Activated B cell treated with CpG ODN at 0.5 μM for 24 hours (primary cell): Measurements from ENCODE around the gene CD81. TPM values are rescaled to one million over a fixed set of nuclear protein-coding genes. Genes with fewer than 3 reads are reported as not detected.

Source experiments
- ATAC-seq: fragments of 200-7000 bp; cut with Tn5 transposase; one replicate; pipeline ENCODE4 v1.10.0; 2021; ENCODE audit warnings: low read depth, mild to moderate bottlenecking, moderate library complexity
- CTCF ChIA-PET: fragments of 350-600 bp; sonication (Branson Sonifier 250); formaldehyde crosslinking; loops from one replicate; lab custom pipeline; 2021; ENCODE audit warnings: antibody characterized with exemption; lab: Charles Lee
- POLR2A ChIA-PET: fragments of 350-600 bp; sonication (Branson Sonifier 250); formaldehyde crosslinking; loops from one replicate; lab custom pipeline; 2021; ENCODE audit warnings: antibody characterized with exemption; lab: Charles Lee
- DNase-seq: peaks from one replicate; pipeline ENCODE4 v3.0.0; 2022
- H3K27ac Mint-ChIP-seq: one replicate; pipeline ENCODE4 v1.8.0; 2020; ENCODE audit warnings: mixed read lengths
- H3K27me3 Mint-ChIP-seq: one replicate; pipeline ENCODE4 v1.8.0; 2021; ENCODE audit warnings: mixed read lengths
- H3K36me3 Mint-ChIP-seq: one replicate; pipeline ENCODE4 v1.8.0; 2021; ENCODE audit warnings: low read depth, mixed read lengths
- H3K4me1 Mint-ChIP-seq: one replicate; pipeline ENCODE4 v1.8.0; 2021; ENCODE audit warnings: mixed read lengths
- H3K4me3 Mint-ChIP-seq: one replicate; pipeline ENCODE4 v1.8.0; 2020; ENCODE audit warnings: mild to moderate bottlenecking, mixed read lengths
- H3K9me3 Mint-ChIP-seq: one replicate; pipeline ENCODE4 v1.8.0; 2020; ENCODE audit warnings: mixed read lengths
- intact Hi-C: fragments of 100-400 bp; cut with micrococcal nuclease; formaldehyde crosslinking; loops from one replicate; pipeline ENCODE4 v1.15.1; 2024
- total RNA-seq: library from RNA; stranded (reverse); gene quantifications from 2 replicates; pipeline ENCODE4 v1.2.3, GENCODE V29; 2022
- TF ChIP-seq, protein P1 (sequence below): fragments of 200-600 bp; IDR thresholded peaks from one replicate; pipeline ENCODE4 v1.8.0; 2022; ENCODE audit warnings: antibody characterized with exemption, mild to moderate bottlenecking

Gene CD81
- total RNA-seq, 1 donor from 2014 or later, result 132 TPM

DNA sequence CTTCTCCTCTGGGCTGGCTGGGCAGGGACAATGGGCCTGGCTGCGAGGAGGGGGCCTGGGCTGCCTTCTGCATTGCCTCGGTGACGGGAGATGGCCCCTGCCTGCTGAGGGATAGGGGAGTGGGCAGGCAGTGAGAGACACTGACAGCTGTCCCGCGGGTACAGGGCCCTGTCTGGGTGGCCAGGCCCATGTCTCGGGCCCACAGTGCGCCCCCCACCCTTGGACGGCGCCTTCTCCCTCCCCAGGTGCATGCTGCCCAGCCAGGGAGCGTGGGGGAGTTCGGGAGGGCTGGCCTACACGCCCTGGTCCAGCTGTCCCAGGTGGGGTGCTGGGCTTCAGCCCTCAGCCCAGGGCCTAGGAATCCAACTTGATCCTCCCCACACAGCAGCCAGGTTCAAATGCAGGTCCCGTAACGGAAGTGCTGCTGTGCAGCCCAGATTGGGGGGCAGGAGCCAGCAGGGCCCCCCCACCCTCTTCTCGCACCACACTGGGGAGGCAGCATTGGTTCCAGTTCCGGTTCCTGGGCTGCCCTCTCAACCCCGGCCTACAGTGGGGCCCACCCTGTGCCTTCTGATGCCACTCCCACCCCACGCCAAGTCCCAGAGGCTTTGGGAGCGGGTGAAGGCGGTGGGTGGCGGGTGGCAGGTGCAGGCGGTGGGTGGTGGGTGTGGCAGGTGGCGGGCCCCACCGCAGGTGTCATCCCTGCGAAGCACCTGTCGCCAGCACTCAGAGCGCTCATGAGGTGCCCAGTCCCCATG, 16.2 kb downstream of the CD81 start:
- H3K4me3 Mint-ChIP-seq, result no peak overlapping the region
- intact Hi-C loops, result loop anchor here (5.0 kb wide), 1 partner anchor 251 kb away; no protein-coding TSS in a partner anchor
- CTCF ChIA-PET, result no interaction called here

DNA sequence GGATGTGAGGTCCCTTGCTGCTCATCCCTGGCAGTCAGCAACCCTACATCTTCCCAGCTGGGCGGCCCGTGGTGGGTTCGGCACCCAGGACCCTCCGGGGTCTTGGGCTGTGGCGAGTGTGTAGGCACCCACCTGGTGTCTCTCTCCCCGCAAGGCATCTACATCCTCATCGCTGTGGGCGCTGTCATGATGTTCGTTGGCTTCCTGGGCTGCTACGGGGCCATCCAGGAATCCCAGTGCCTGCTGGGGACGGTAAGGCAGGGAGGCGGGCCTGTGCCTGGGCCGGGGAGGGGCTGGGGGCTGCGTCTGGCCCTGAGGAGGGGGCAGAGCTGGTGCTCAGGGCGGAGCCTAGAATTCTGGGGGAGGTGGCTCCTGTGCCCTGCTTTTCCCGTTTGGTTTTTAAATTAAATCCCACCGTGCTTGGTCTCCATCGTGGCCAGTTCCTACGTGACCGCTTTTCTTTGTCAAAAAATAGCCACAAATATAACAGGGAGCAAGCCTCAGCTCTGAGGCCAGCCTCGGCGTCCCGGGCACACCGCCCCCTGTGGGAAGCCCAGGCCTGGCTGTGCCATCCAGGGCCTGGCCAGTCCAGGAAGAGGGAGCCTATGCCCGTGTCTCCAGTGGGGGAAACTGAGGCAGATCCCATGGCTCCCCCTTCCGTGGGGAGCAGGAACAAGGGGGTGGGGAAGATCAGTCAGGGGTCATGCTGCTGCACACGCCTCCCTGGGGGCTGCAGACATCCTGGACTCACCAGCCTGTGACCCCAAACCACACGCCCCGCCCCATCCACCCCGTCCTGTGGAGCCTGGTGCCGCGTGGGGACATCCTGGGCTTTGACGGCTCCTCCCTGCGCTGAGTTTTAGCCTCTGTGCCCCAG, 17.1 kb downstream of the CD81 start:
- H3K36me3 Mint-ChIP-seq, result peaks cover 32% of the 10 kb centered on the region
- peaks cover 63% of the 10 kb centered on the region for H3K4me1 Mint-ChIP-seq
- peak overlapping the region; percentile 50 for H3K27ac Mint-ChIP-seq
- POLR2A ChIA-PET, result interaction anchor here (0.9 to 2.0 kb wide), 4 partner anchors 9 to 90 kb away, joined by 3 to 7 read pairs (median 5); no protein-coding TSS in a partner anchor
- intact Hi-C loops, result loop anchor here (1.0 to 5.0 kb wide), 2 partner anchors 9 to 252 kb away; no protein-coding TSS in a partner anchor
- TF ChIP-seq, protein P1, sequence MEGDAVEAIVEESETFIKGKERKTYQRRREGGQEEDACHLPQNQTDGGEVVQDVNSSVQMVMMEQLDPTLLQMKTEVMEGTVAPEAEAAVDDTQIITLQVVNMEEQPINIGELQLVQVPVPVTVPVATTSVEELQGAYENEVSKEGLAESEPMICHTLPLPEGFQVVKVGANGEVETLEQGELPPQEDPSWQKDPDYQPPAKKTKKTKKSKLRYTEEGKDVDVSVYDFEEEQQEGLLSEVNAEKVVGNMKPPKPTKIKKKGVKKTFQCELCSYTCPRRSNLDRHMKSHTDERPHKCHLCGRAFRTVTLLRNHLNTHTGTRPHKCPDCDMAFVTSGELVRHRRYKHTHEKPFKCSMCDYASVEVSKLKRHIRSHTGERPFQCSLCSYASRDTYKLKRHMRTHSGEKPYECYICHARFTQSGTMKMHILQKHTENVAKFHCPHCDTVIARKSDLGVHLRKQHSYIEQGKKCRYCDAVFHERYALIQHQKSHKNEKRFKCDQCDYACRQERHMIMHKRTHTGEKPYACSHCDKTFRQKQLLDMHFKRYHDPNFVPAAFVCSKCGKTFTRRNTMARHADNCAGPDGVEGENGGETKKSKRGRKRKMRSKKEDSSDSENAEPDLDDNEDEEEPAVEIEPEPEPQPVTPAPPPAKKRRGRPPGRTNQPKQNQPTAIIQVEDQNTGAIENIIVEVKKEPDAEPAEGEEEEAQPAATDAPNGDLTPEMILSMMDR, result no peak
- CTCF ChIA-PET, result interaction anchor here (0.8 kb wide), 1 partner anchor 89 kb away, joined by 3 read pairs; no protein-coding TSS in a partner anchor
- DNase-seq (peak; percentile 67), ATAC-seq (peak; percentile 88)
- no peaks in the 10 kb centered on the region for H3K27me3 Mint-ChIP-seq
- no peaks in the 10 kb centered on the region for H3K9me3 Mint-ChIP-seq
- H3K4me3 Mint-ChIP-seq, result peak overlapping the region; percentile 41

More for the DNA sequence above, 16.2 kb downstream of the CD81 start:
- DNase-seq (no peak), ATAC-seq (peak; percentile 47)
- TF ChIP-seq, protein P1, result no peak
- peaks cover 30% of the 10 kb centered on the region for H3K36me3 Mint-ChIP-seq
- H3K9me3 Mint-ChIP-seq, result no peaks in the 10 kb centered on the region
- H3K27ac Mint-ChIP-seq, result peak overlapping the region; percentile 50
- POLR2A ChIA-PET, result interaction anchor here (0.7 kb wide), 1 partner anchor 15 kb away, joined by 3 read pairs; no protein-coding TSS in a partner anchor
- peaks cover 70% of the 10 kb centered on the region for H3K4me1 Mint-ChIP-seq
- no peaks in the 10 kb centered on the region for H3K27me3 Mint-ChIP-seq

DNA sequence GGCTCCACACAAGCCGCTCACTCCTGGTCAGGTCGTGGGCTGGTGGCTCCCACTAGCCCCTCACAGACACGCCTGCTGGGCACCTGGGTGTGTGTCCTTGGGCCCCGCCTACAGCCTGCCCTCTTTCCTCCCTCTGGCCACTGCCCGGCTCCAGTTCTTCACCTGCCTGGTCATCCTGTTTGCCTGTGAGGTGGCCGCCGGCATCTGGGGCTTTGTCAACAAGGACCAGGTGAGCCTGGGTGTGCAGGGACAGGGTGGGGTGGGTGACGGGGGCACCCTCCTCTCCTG, 17.7 kb downstream of the CD81 start:
- no peaks in the 10 kb centered on the region for H3K27me3 Mint-ChIP-seq
- H3K27ac Mint-ChIP-seq, result peak overlapping the region; percentile 41
- ChIA-PET CTCF (no interaction called here), POLR2A (interaction anchor here (0.9 to 2.0 kb wide), 4 partner anchors 10 to 91 kb away, joined by 3 to 7 read pairs (median 5); no protein-coding TSS in a partner anchor)
- H3K4me3 Mint-ChIP-seq, result peak overlapping the region; percentile 41
- TF ChIP-seq, protein P1, result no peak
- peaks cover 58% of the 10 kb centered on the region for H3K4me1 Mint-ChIP-seq
- H3K9me3 Mint-ChIP-seq, result no peaks in the 10 kb centered on the region
- DNase-seq, result no peak
- no peak for ATAC-seq
- peaks cover 28% of the 10 kb centered on the region for H3K36me3 Mint-ChIP-seq
- intact Hi-C loops, result loop anchor here (1.0 to 5.0 kb wide), 2 partner anchors 9 to 252 kb away; no protein-coding TSS in a partner anchor

DNA sequence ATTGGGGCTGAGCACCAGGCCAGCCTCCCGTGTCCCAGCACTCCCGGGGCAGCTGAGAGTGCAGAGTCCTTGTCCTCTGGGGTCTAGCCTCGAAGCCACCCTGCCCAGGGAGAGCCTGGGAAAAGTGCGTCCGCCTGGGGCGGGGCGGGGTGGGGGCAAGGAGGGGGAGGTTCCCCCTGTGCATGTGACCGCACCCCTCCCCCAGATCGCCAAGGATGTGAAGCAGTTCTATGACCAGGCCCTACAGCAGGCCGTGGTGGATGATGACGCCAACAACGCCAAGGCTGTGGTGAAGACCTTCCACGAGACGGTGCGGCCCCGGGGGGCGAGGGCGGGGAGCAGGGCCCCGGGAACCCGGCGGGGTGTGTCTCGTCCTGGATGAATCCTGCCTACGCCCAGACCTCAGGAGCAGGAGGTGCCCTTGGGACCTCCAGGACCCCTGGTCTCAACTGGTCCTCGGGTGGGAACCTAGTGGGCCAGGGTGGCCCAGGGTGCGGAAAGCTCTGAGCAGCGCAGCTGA, 18.2 kb downstream of the CD81 start:
- H3K27ac Mint-ChIP-seq, result no peak overlapping the region
- CTCF ChIA-PET, result no interaction called here
- H3K9me3 Mint-ChIP-seq, result no peaks in the 10 kb centered on the region
- POLR2A ChIA-PET, result interaction anchor here (0.9 to 2.0 kb wide), 3 partner anchors 11 to 91 kb away, joined by 3 to 7 read pairs (median 6); no protein-coding TSS in a partner anchor
- no peak for DNase-seq
- no peak overlapping the region for H3K4me3 Mint-ChIP-seq
- no peaks in the 10 kb centered on the region for H3K27me3 Mint-ChIP-seq
- ATAC-seq, result no peak
- peaks cover 53% of the 10 kb centered on the region for H3K4me1 Mint-ChIP-seq
- TF ChIP-seq, protein P1, result no peak
- peaks cover 26% of the 10 kb centered on the region for H3K36me3 Mint-ChIP-seq
- intact Hi-C loops, result no loop called here
